PC-3 (cell line): ENCODE results near the gene MKLN1. TPM values are rescaled to one million over a fixed set of nuclear protein-coding genes. Genes with fewer than 3 reads are reported as not detected.

Source experiments
- ATAC-seq: fragments of 200-7000 bp; cut with Tn5 transposase; 2 replicates; pipeline ENCODE4 v1.9.1; 2020; ENCODE audit warnings: mild to moderate bottlenecking, moderate library complexity
- BruUV-seq: library from RNA; stranded (reverse); fragments of 400-500 nt; replicated peaks from 2 replicates; lab custom pipeline; 2021; lab: Mats Ljungman, UMichigan
- CTCF ChIA-PET: fragments of 300-600 bp; sonication (Branson Sonifier 250); formaldehyde crosslinking; loops from one replicate; lab custom pipeline; 2022; ENCODE audit warnings: antibody characterized with exemption; lab: Charles Lee
- POLR2A ChIA-PET: fragments of 300-600 bp; sonication (Branson Sonifier 250); formaldehyde crosslinking; loops from one replicate; lab custom pipeline; 2022; ENCODE audit warnings: antibody characterized with exemption; ENCODE audit not compliant: unreplicated experiment; lab: Charles Lee
- DNase-seq: peaks from one replicate; pipeline ENCODE4 v3.0.0-alpha.2; 2015
- H2AFZ ChIP-seq: fragments of 300-600 bp; sonication (generic); 2 replicates; pipeline ENCODE4 v1.6.0; 2016; ENCODE audit warnings: antibody characterized with exemption, low read length
- H3F3A ChIP-seq: fragments of 300-600 bp; sonication (generic); one replicate; pipeline ENCODE4 v1.6.0; 2017; ENCODE audit warnings: antibody characterized with exemption, low read length, control low read depth, mild to moderate bottlenecking; ENCODE audit not compliant: unreplicated experiment
- H3K27ac ChIP-seq: fragments of 300-600 bp; sonication (generic); 2 replicates; pipeline ENCODE4 v1.5.1; 2016; ENCODE audit warnings: mild to moderate bottlenecking, low read length
- H3K27me3 ChIP-seq: fragments of 300-600 bp; sonication (generic); 2 replicates; pipeline ENCODE4 v1.6.1; 2016; ENCODE audit warnings: low read length, mixed read lengths
- H3K36me3 ChIP-seq: fragments of 300-600 bp; sonication (generic); 2 replicates; pipeline ENCODE4 v1.6.1; 2016; ENCODE audit warnings: low read depth, mixed run types, low read length, mixed read lengths
- H3K4me1 ChIP-seq: fragments of 300-600 bp; sonication (generic); 2 replicates; pipeline ENCODE4 v1.5.1; 2016; ENCODE audit warnings: low read length; ENCODE audit not compliant: insufficient read depth
- H3K4me2 ChIP-seq: fragments of 300-600 bp; sonication (generic); 2 replicates; pipeline ENCODE4 v1.6.0; 2016; ENCODE audit warnings: low read length
- H3K4me3 ChIP-seq: fragments of 300-600 bp; sonication (generic); 2 replicates; pipeline ENCODE4 v1.5.1; 2016; ENCODE audit warnings: mild to moderate bottlenecking, low read length, mixed read lengths
- H3K79me2 ChIP-seq: fragments of 300-600 bp; sonication (generic); 2 replicates; pipeline ENCODE4 v1.6.1; 2017; ENCODE audit warnings: low read length, mixed read lengths
- H3K9ac ChIP-seq: fragments of 300-600 bp; sonication (generic); 2 replicates; pipeline ENCODE4 v1.6.0; 2016; ENCODE audit warnings: mild to moderate bottlenecking, low read length
- H3K9me2 ChIP-seq: fragments of 300-600 bp; sonication (generic); replicated peaks from 2 replicates; pipeline ENCODE4 v1.6.1; 2016; ENCODE audit warnings: mixed run types, low read length, mixed read lengths
- H3K9me3 ChIP-seq: fragments of 300-600 bp; sonication (generic); 2 replicates; pipeline ENCODE4 v1.6.1; 2016; ENCODE audit warnings: low read length, mixed read lengths
- H4K20me1 ChIP-seq: fragments of 300-600 bp; sonication (generic); 2 replicates; pipeline ENCODE4 v1.6.1; 2016; ENCODE audit warnings: low read length, mixed read lengths
- CTCF ChIP-seq: fragments of 300-600 bp; sonication (generic); conservative IDR thresholded peaks from 2 replicates; pipeline ENCODE4 v1.5.1; 2017; ENCODE audit warnings: antibody characterized with exemption, low read depth, mild to moderate bottlenecking, low read length
- EZH2 ChIP-seq: fragments of 300-600 bp; sonication (generic); IDR thresholded peaks from one replicate; pipeline ENCODE4 v1.6.1; 2017; ENCODE audit warnings: antibody characterized with exemption, mild to moderate bottlenecking, low read length; ENCODE audit not compliant: unreplicated experiment
- EZH2phosphoT487 ChIP-seq: fragments of 300-600 bp; sonication (generic); IDR thresholded peaks from 2 replicates; pipeline ENCODE4 v1.6.1; 2018; ENCODE audit warnings: mild to moderate bottlenecking, antibody characterized with exemption, low read length, borderline replicate concordance
- intact Hi-C: fragments of 100-400 bp; cut with micrococcal nuclease; formaldehyde crosslinking; loops from 2 replicates; pipeline ENCODE4 v1.9.0; 2023
- total RNA-seq: library from RNA; depleted of rRNA; stranded (reverse); fragments of >200 nt; gene quantifications from 2 replicates; pipeline ENCODE4 v1.2.3, GENCODE V29; 2014

MKLN1 gene
- total RNA-seq, 1 experiment from 2014 or later: 16.3 TPM

GRCh38 chr7:131338691-131339390, 11.2 kb downstream of the MKLN1 start:
- Histone ChIP-seq H2AFZ (no peak overlapping the region), H3K4me2 (no peak overlapping the region), H3K9ac (no peak overlapping the region), H3K79me2 (peaks cover 98% of the 10 kb centered on the region), H3K9me3 (peaks cover 17% of the 10 kb centered on the region), H3F3A (no peaks in the 10 kb centered on the region), H3K27me3 (no peaks in the 10 kb centered on the region), H3K9me2 (no peaks in the 10 kb centered on the region), H3K4me1 (no peaks in the 10 kb centered on the region), H3K27ac (no peak overlapping the region), H3K36me3 (peaks cover 24% of the 10 kb centered on the region), H3K4me3 (no peak overlapping the region), H4K20me1 (peaks cover 15% of the 10 kb centered on the region)
- TF ChIP-seq CTCF (no peak), EZH2phosphoT487 (no peak)
- ChIA-PET POLR2A (no interaction called here), CTCF (interaction anchor here (0.6 kb wide), 1 partner anchor 239 kb away, joined by 4 read pairs; no protein-coding TSS in a partner anchor)
- BruUV-seq: no TSS peak
- intact Hi-C loops: no loop called here
- no peak for ATAC-seq
- DNase-seq: no peak

GRCh38 chr7:131341690-131342089, 14.0 kb downstream of the MKLN1 start:
- Histone ChIP-seq H3K4me3 (no peak overlapping the region), H3K27ac (no peak overlapping the region), H3K9me3 (peaks cover 2% of the 10 kb centered on the region), H3K36me3 (peaks cover 11% of the 10 kb centered on the region), H3K9ac (no peak overlapping the region), H3K27me3 (no peaks in the 10 kb centered on the region), H3F3A (no peaks in the 10 kb centered on the region), H3K4me1 (no peaks in the 10 kb centered on the region), H3K79me2 (peaks cover 95% of the 10 kb centered on the region), H3K4me2 (no peak overlapping the region), H3K9me2 (no peaks in the 10 kb centered on the region), H2AFZ (no peak overlapping the region), H4K20me1 (peaks cover 15% of the 10 kb centered on the region)
- TF ChIP-seq CTCF (no peak), EZH2phosphoT487 (no peak), EZH2 (no peak)
- ATAC-seq (no peak), DNase-seq (no peak)
- no TSS peak for BruUV-seq
- POLR2A ChIA-PET: no interaction called here
- intact Hi-C loops: no loop called here
- CTCF ChIA-PET: no interaction called here

GRCh38 chr7:131342864-131343442, 15.3 kb downstream of the MKLN1 start:
- no peaks in the 10 kb centered on the region for H3K27me3 ChIP-seq

More at GRCh38 chr7:131342864-131343442, 15.3 kb downstream of the MKLN1 start:
- POLR2A ChIA-PET: no interaction called here
- ATAC-seq (no peak), DNase-seq (no peak)
- Histone ChIP-seq H3F3A (no peaks in the 10 kb centered on the region), H3K79me2 (peaks cover 95% of the 10 kb centered on the region), H3K9me2 (no peaks in the 10 kb centered on the region), H3K4me1 (peaks cover 8% of the 10 kb centered on the region; the same call in 1 of the 2 replicates), H3K36me3 (peaks cover 6% of the 10 kb centered on the region; the same call in 1 of the 2 replicates), H4K20me1 (peaks cover 15% of the 10 kb centered on the region), H3K9me3 (no peaks in the 10 kb centered on the region), H2AFZ (no peak overlapping the region), H3K27ac (no peak overlapping the region), H3K4me2 (no peak overlapping the region), H3K9ac (no peak overlapping the region), H3K4me3 (no peak overlapping the region)
- BruUV-seq: no TSS peak
- intact Hi-C loops: no loop called here
- CTCF ChIA-PET: no interaction called here
- no peak for TF ChIP-seq EZH2phosphoT487
- TF ChIP-seq CTCF: no peak
- TF ChIP-seq EZH2: no peak
